ENCODE data around the gene CCDC70.

GRCh38 chr13:51881296-51881695 lies 19.5 kb downstream of the CCDC70 start:
- TF ChIP-seq OSR2 (tag by site-specific recombination; IDR thresholded peaks at IDR 0.05) = no peak
- TF ChIP-seq CTCF (tag by site-specific recombination; IDR thresholded peaks at IDR 0.05) = no peak
- no peak for TF ChIP-seq ZNF114 (tag by site-specific recombination; IDR thresholded peaks at IDR 0.05)
- TF ChIP-seq ZNF660 (tag by site-specific recombination; IDR thresholded peaks at IDR 0.05) = no peak
- TF ChIP-seq MYNN (tag by site-specific recombination; IDR thresholded peaks at IDR 0.05; ENCODE audit: borderline replicate concordance) = no peak

Measured in HEK293 (cell line).